Ishikawa (cell line): ENCODE results near the gene UBE2J1.

Experiments used
- EP300 ChIP-seq: IDR thresholded peaks from 2 replicates; pipeline ENCODE4 v1.6.1; 2012; ENCODE audit warnings: borderline replicate concordance
- TCF12 ChIP-seq: IDR thresholded peaks from 2 replicates; pipeline ENCODE4 v1.6.1; 2012; ENCODE audit warnings: low read depth

GRCh38 chr6:89310929-89311328 lies 41.6 kb downstream of the UBE2J1 start:
- TF ChIP-seq TCF12: no peak
- no peak for TF ChIP-seq EP300
